ENCODE measurements around the gene SORCS2.
A peak's percentile ranks its signal among the peaks of the same experiment; 100 is the strongest.
"Not testable (repeated sequence)": the region's sequence is repeated elsewhere in the genome, so short reads cannot be mapped to it uniquely, and the experiment has no call there.

Gene SORCS2

GRCh38 chr4:7451800-7452199 lies 259.5 kb downstream of the SORCS2 start:
- H3K4me3 ChIP-seq (ENCODE audit: low read depth, low read length): no peak overlapping the region

GRCh38 chr4:7452802-7453201 lies 260.5 kb downstream of the SORCS2 start:
- POLR2A ChIA-PET; H3K36me3 ChIP-seq (ENCODE audit: control insufficient read depth in 2 of 2, insufficient read depth in 1 of 2, low read length in 2 of 2); CTCF ChIA-PET; H3K27ac ChIP-seq (ENCODE audit: extremely low read depth, low read depth, low read length); H3K9me3 ChIP-seq (ENCODE audit: control insufficient read depth, insufficient read depth, low read depth, low read length); H3K4me1 ChIP-seq (ENCODE audit: control insufficient read depth, insufficient read depth, low read length); H3K4me3 ChIP-seq (ENCODE audit: low read depth, low read length): not testable (repeated sequence)

More at GRCh38 chr4:7451800-7452199, 259.5 kb downstream of the SORCS2 start:
- Histone ChIP-seq H3K36me3 (ENCODE audit: control insufficient read depth in 2 of 2, insufficient read depth in 1 of 2, low read length in 2 of 2) (no peaks in the 10 kb centered on the region), H3K4me1 (ENCODE audit: control insufficient read depth, insufficient read depth, low read length) (no peaks in the 10 kb centered on the region), H3K9me3 (ENCODE audit: control insufficient read depth, insufficient read depth, low read depth, low read length) (no peaks in the 10 kb centered on the region), H3K27ac (ENCODE audit: extremely low read depth, low read depth, low read length) (no peak overlapping the region)
- no peak for TF ChIP-seq ZNF501 (tag by site-specific recombination; IDR thresholded peaks at IDR 0.05)
- no peak for TF ChIP-seq PRDM10 (tag by site-specific recombination; IDR thresholded peaks at IDR 0.05)
- TF ChIP-seq ZNF549 (tag by site-specific recombination; IDR thresholded peaks at IDR 0.05): no peak
- no peak for TF ChIP-seq ZSCAN18 (tag by site-specific recombination; IDR thresholded peaks at IDR 0.05)
- no peak for TF ChIP-seq ZNF529 (tag by site-specific recombination; IDR thresholded peaks at IDR 0.05; ENCODE audit: insufficient replicate concordance)
- no peak for TF ChIP-seq ZNF585B (tag by site-specific recombination; IDR thresholded peaks at IDR 0.05)
- no peak for TF ChIP-seq ZNF302 (tag by site-specific recombination; IDR thresholded peaks at IDR 0.05; ENCODE audit: low read depth)
- no peak for TF ChIP-seq ZNF18 (tag by site-specific recombination; IDR thresholded peaks at IDR 0.05)
- TF ChIP-seq YY1 (tag by site-specific recombination; IDR thresholded peaks at IDR 0.05): no peak
- no peak for TF ChIP-seq ZNF777 (tag by site-specific recombination; IDR thresholded peaks at IDR 0.05; ENCODE audit: borderline replicate concordance)
- TF ChIP-seq ZNF473 (tag by site-specific recombination; IDR thresholded peaks at IDR 0.05): no peak
- TF ChIP-seq ZNF624 (tag by site-specific recombination; IDR thresholded peaks at IDR 0.05): no peak
- TF ChIP-seq ZBTB1 (tag by site-specific recombination; IDR thresholded peaks at IDR 0.05): no peak
- no peak for TF ChIP-seq YY2 (tag by site-specific recombination; IDR thresholded peaks at IDR 0.05)
- ChIA-PET POLR2A (no interaction called here), CTCF (interaction anchor here (0.5 to 0.9 kb wide), 3 partner anchors 117 to 190 kb away, joined by 3 read pairs; no protein-coding TSS in a partner anchor)

- no peaks in the 10 kb centered on the region for H3K4me1 ChIP-seq (ENCODE audit: control insufficient read depth, insufficient read depth, low read length)
- H3K27ac ChIP-seq (ENCODE audit: extremely low read depth, low read depth, low read length): no peak overlapping the region
- no peak overlapping the region for H3K4me3 ChIP-seq (ENCODE audit: low read depth, low read length)
- no peaks in the 10 kb centered on the region for H3K36me3 ChIP-seq (ENCODE audit: control insufficient read depth in 2 of 2, insufficient read depth in 1 of 2, low read length in 2 of 2)
- no peaks in the 10 kb centered on the region for H3K9me3 ChIP-seq (ENCODE audit: control insufficient read depth, insufficient read depth, low read depth, low read length)
- TF ChIP-seq ZNF18 (tag by site-specific recombination; IDR thresholded peaks at IDR 0.05) (peak; percentile 85), YY1 (tag by site-specific recombination; IDR thresholded peaks at IDR 0.05) (no peak)
- ChIA-PET CTCF (interaction anchor here (0.6 to 0.7 kb wide), 2 partner anchors 37 to 305 kb away, joined by 3 read pairs; no protein-coding TSS in a partner anchor), POLR2A (no interaction called here)
Measured at GRCh38 chr4:7457201-7458065, 265.1 kb downstream of the SORCS2 start.

Measured in HEK293 (cell line).